Fibroblast of skin of back (primary cell): ENCODE measurements around the gene KCNH5.
"Not testable (repeated sequence)": the region's sequence is repeated elsewhere in the genome, so short reads cannot be mapped to it uniquely, and the experiment has no call there.

Source experiments
- DNase-seq: peaks from one replicate; pipeline ENCODE4 v3.0.0-alpha.2; 2013

The KCNH5 gene

DNA sequence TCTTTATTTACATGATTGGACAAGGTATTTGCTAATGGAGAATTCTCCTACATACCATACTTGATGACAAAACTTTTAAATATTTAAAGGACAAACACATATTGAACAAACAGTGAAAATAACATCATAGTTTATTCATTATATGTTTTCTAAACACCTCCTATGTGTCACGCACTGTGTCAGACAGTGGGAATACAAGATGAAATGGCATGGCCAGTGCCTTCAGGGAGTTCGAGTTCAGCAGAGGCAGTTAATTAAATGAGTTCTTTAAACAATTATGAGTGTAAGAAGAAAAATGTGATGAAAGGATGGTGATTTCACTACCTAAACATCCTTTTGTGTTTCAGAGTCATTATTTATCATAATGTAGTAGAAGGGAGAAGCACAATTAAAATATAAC is 159.8 kb downstream of the KCNH5 start:
- no peak for DNase-seq

DNA sequence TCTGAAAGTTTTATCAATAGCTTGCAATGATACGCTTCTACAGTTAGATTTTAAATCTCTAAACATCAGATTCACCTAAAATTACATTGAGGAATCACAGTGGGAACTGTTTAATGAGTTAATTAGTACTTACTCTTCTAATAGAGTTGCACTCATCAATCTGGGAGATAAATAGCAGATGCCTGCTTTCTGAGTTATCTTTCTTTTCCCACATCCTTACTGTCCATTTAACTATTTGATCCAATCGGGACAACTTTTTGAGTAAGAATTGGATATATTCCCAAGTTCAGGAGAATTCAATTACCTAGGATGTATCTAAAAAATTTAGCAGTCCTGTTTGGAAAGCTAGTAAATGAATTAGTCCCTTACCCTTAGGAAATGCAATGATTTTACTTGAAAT is 162.3 kb downstream of the KCNH5 start:
- DNase-seq: no peak

DNA sequence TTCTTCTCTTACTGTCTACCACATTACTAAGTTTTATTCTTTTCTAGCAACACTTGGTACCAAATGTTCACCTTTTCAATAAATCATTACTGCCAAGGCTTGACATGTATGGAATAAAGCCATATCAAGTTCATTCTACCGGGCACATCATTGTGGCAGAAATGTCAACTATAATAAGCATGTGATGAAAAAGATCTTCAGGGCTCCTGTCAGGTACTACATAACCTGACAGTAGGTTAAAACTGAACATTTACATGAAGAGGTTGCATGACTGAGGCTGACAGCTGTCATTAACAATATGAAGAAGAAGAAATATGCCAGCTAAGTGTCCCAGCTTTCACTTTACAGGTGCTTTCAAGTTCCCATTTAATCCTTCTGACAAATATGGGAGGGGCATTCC is 178.9 kb downstream of the KCNH5 start:
- DNase-seq: no peak

DNA sequence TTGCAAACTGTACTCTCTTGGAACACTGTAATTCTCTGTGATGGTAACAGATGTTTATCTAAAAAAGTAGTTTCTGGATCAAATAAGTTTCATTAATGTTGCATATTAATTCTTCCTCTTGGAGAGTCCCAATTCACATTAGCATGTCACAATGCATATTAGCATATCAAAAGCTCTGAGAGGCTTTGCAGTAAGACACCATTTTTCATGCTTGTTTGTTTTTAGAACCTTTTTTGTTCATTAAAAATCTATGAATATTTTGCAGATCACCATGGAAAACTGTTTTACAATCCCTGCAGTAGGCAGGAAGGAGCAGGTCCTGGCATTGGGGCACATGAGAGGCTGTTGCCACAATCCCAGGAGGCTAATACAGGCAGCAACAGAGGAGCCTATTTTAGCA is 180.7 kb downstream of the KCNH5 start:
- no peak for DNase-seq

DNA sequence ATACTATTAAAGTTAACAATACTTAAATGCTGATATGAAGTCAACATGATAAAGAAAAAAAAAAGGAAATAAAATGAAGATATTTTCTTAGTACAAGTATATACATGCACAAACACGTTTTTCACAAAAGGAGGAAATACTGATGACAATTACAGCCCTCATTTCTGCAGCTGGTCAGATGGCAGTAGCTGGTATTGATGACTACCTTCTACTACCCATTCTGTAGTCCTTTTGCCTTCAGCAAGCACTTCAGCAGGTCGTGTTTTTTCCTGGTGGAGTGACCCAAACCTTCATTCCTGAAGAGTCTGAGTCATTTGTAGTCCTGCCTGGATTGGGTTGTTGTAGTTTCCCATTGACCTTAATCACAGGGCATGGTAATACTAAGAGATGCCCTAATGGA is 187.2 kb downstream of the KCNH5 start:
- DNase-seq: not testable (repeated sequence)

DNA sequence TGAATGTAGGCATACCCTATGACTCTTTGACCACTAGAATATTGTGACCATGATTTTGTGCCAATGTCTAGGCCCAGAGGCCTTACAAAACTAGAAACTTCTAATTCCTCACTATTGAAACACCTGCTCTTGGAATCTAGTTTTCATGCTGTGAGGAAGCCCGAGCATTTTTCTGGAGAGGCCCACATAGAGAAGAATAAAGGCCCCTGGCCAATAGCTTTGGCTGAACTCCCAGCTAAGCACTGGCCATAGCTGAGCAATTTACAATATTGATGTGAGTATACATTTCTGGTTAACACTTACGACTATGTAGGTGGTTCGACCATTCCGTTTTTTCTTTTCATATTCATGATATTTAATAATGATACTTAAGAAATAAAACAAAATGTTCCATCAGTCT is 190.3 kb downstream of the KCNH5 start:
- no peak for DNase-seq

DNA sequence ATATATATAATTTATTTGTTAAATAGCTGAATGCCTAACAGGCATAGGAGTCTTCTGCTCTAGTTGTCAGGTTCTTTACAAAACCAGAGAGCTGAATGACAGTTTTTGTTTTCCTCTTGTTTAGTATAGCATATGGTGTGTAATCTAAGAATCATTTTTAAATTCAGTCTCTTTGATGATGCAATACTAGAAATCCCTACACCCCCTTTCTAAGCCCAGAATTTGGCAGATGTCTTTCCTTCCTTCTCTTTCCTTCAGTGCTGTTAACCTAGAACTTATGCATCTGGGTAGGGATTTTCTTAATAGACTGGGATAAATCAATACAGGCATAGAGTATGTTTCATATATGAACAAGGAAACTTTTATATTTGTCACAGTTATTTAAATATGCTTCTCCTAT is 198.1 kb downstream of the KCNH5 start:
- no peak for DNase-seq

DNA sequence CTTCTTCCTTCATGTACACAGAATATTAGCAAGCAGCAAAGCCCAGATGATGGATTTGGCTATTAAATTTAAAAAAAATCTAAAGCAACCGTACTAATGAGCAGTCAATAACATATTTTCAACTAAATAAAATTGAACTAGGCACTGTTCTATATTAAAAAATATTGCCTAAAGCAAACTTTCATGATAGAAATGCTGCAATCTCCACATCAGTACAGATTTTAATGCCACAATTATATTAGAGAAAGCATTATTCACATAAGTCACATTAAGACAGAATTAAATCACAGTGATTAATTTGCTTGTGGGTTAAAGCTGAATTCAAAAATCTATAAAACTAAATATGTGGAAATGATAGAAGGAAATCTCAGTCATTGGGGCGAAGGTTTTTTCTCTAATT is 200.7 kb downstream of the KCNH5 start:
- DNase-seq: no peak

DNA sequence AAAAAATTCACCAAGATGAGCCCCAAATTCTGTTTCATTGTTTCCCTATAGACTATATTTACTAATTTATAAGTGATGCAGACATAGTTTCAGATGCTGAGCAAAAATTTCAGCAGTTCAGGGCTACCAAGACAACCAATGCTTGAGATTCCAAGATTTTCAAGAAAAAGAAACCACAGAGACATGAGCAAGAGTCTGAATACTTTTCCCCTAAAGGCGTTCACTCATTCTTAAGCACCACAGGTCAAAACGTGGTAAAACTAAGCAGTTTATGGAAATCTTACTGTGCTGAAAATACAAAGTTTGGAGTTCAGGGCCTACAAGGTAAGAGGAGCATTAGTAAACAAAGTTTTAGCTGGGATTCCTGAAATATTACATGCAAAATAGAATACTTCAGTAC is 221.2 kb downstream of the KCNH5 start:
- DNase-seq: no peak

DNA sequence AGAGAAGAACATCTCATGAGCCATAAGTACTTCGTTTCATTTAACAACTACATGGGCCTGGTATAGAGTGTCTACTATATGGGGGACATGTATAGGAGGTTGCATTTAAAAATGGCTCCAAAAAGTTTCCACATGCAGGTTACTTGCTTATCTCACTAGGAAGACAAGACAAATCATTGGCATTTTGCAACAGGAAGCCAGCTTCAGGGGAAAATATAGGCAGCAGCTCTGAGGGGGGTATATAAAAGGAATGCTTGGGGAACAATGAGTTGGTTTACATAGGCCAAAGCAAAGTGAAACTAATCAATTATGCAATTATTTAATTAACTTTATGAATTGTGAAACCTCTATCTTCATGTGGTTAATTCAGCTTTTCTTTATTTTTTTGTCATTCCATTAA is 225.3 kb downstream of the KCNH5 start:
- no peak for DNase-seq

DNA sequence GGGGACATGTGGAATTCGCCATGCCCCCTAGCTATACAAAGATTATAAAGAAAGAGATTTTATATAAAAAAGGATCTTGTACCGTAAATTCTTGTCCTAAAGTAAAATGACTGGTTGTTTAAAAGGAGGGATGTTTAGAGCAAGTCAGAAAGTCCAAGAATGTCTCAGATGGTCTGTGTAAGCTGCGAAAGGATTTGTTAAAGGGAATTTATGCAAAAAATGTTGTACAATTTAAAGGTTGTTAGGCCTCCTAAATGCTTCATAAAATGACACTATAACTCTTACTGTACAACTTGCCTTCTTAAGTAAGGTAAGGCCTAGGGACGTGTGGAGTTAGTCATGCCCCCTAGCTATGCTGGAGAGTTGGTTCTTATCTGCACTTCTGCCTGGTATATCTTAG is 237.6 kb downstream of the KCNH5 start:
- no peak for DNase-seq

DNA sequence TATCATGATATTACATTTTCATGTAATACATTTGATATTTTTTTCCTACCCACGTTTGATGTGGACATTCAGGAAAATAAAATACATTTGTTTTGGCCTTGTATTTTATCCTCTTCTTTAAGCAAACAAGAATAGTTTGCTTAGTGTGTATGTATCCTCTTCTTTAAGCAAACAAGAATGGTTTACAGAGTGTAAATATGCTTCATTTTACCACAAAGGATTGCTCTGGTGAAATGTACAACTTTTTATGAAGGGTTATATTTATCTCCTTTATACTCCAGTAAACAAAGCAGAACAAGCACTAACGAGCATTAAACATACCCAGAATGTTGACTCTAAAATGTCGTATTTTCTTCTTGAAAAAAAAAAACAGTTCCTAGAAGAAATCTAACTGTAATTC is 244.7 kb downstream of the KCNH5 start:
- DNase-seq: no peak

DNA sequence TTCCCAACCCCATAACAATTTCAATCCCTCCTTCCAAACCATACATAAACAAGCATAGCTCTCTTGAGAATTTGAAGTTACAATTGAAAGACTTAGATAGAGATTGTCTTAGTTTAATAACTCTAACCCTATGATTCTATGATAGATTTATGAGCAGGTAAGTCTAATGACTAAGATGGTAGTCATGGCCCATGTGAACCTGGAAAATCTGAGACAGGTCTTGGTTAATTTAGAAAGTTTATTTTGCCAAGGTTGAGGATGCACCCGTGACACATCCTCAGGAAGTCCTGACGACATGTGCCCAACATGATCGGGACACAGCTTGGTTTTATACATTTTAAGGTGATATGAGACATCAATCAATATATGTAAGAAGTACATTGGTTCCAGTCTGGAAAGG is 248.8 kb downstream of the KCNH5 start:
- no peak for DNase-seq

DNA sequence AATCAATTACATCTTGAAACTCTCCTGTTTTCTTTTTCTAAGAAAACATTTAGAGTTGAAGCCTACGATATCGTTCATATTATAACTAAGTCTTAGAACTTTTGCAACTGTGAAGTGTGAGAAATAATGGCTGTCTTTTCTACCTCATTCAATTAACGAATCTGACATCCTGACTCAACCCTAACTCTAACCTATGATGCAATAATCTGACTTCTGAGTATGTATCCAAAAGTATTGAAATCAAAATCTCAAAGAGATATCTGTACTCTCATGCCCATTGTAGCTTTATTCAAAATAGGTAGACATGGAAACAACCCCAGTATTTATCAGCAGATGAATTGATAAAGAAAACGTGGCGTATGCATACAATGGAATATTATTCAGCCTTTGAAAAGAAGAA is 252.7 kb downstream of the KCNH5 start:
- no peak for DNase-seq

DNA sequence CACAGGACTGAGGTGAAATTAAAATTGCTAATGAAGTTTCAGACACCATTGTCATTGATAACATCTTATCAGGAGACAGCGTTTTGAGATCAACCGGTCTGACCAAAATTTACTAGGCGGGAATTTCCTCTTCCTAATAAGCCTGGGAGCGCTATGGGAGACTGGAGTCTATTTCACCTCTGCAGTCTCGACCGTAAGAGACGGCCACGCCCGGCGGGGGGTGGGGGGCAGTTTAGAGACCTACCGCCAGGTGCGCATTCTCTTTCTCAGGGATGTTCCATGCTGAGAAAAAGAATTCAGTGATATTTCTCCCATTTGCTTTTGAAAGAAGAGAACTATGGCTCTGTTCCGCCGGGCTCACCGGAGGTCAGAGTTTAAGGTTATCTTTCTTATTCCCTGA is 263.9 kb downstream of the KCNH5 start:
- DNase-seq: not testable (repeated sequence)

DNA sequence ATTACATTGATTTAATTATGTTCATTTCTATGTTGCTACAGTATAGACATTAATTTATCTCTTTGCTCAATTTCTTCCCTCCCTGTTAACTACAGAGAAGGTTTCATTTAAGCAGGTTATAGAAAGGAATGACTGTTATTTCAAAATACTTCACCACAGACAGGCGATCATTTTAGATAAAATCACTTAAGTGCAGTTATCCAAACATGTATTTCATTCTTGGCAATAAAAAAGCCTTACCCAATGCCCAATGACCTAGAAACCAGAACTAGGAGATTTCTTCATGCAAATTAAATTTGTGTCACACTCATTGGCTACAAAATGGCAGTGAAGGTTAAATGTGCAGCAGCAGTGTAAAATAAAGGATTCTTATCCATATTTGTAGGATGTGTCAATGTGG is 266.4 kb downstream of the KCNH5 start:
- no peak for DNase-seq

DNA sequence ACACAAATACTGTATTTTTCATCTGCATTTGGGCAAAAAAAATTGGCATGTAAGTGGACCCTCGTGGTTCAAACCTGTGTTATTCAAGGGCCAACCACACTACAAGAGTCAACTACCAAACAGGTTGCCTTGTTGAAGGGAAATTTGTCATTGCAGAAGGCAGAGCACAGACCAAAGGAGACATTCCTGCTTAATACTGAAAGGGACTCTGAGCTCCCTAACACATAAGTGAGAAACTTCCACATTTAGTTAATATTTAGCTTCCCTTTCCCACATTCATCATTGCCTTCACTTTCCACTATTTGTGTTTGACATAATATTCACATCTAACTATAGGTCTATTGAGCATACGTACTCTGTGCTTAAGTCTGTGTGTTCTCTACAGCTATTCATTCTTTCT is 266.9 kb downstream of the KCNH5 start:
- no peak for DNase-seq

DNA sequence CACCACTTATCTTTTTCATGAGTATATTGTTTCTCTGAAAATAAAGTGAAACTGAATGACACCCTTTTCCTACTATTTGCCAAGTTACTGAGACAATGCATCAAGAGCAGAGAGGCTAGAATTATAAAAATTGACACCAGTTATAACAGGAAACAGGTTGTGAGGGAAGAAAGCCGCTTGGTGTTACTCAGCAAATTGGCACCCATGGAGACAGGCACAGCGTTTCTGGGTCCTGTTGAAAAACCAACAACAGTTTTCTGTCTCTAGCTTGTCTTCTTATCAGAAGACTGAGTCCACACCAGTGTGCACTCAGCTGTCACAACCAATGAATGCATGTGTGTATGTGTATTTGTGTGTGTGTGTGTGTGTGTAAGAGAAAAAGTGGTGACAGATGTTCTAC is 267.7 kb downstream of the KCNH5 start:
- no peak for DNase-seq

DNA sequence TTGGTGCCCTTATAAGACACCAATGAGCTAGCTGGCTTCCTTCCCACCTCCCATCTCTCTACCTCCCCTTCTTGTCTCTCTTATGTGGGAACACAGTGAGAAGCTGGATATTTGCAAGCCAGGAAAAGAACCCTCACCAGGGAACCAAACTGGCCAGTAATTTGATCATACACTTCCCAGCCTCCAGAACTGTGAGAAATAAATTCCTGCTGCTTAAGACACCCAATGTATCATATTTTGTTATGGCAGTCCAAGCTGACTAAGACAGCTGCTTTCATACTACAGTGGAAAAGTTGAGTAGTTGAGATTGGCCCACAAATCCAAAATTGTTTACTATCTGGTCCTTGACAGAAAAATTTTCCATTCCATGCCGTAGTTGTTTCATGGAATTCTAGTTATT is 269.0 kb downstream of the KCNH5 start:
- no peak for DNase-seq

DNA sequence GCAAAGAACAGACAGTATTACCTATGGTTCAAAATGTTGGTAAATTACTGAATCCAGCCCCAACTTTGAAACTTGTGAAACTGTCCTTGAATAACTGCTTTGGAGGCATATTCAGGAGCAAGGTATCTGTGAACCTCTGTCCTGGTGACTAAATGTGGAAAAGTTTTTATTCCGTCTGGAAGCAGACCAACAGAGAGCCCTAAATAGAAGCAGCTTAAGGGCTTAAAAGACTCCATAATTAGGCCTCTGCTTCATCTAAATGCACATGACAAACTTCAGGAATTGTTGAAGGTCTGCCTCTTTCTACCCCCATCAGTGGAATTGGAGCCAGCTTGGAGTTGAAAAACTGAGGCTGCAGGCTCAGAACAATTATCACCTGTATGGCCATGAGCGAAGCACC is 276.5 kb downstream of the KCNH5 start:
- no peak for DNase-seq

DNA sequence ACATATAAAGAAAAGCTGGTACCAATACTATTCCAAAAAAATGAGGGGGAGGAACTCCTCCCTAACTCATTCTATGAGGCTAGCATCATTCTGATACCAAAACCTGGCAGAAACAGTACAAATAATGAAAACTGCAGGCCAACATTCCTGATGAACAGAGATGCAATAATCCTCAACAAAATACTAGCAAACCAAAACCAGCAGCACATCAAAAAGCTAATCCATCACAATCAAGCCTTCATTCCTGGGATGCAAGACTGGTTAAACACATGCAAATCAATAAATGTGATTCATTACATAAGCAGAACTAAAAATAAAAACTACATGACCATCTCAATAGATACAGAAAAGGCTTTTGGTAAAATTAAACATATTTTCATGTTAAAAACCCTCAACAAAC is 281.3 kb downstream of the KCNH5 start:
- DNase-seq: no peak

DNA sequence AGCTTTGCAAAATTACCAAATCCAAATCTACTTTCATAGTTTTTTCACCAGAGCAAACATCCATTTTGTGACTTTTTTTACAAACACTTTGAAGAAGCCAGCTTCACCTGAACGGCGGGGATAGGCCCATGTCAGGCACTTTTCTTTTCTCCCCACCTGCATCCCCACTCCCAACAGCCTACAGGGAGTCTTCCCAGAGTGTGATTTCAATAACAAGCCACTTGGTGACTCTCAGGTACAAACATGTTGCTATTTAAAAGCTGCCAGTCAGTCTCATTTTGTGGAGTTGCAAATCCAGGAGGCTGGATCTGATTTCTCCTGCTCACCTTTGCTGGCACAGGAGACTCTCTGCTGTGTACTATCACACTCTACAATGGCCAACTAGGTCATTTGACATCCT is 285.5 kb downstream of the KCNH5 start:
- DNase-seq: no peak

DNA sequence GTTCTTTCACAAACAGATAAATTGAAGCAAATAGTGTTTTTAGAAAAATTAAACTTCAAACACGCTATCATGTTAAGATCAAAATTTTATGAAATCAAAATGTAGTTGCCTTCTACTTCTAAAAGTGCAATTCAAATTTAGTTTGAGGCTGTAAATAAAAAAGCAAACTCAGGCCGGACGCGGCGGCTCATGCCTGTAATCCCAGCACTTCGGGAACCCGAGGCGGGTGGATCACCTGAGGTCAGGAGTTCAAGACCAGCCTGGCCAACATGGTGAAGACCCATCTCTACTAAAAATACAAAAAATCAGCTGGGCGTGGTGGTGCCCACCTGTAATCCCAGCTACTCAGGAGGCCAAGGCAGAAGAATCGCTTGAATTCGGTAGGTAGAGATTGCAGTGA is 298.4 kb downstream of the KCNH5 start:
- not testable (repeated sequence) for DNase-seq

DNA sequence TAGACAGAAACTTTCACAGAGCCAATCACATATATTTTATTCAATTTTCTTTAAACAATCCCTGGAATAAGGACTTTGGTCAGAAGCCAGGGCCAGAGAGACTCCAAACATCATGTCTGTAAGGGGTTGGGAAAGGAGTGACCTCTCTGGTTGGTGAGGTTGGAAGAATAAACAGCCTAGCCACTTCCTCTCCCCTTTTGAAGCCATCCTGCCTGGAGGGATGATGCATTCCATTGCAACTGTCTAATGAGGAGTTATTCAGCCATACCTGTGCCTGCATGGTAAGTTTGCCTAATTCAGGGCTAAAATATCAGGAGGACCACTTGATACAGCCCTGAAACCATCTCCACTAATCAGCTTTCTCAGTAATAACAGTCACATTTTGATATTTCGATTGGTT is 299.8 kb downstream of the KCNH5 start:
- DNase-seq: no peak

DNA sequence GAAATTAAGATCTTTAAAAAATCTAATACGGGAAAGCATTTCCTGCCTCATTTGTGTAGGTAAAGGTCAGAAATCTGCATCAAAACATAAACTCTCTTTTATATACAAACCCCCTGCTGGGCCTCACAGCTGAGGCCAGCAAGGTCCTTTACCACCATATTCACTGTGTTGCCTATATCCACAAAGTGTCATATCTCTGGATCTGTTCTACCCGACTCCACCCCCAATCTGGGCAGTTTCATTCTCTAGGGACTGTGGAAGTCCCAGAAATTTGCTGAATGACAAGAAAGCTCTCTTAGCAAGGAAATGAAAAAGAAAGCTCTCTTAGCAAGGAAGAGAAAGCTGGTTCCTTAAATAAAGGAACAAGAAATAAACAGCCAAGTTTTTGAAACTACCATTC is 301.7 kb downstream of the KCNH5 start:
- no peak for DNase-seq

DNA sequence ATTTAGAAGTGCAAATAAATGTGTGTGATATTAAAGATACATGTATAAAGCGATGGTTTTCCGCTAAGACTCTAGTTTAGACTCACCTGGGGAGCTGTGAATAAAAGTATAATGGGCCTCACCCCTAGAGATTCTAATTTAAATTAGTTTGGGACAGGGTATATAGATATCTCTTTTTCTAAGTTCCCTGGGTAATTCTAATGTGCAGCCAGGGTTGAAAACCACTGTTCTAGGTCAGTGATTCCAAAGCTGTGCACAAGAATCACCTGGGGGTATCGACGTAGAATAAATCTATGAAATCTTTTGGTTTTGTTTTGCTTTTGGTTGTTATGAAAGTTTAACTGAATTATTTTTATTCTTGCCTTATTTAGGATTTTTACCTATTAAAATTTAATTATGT is 302.1 kb downstream of the KCNH5 start:
- DNase-seq: no peak
